ENCODE measurements around the gene SMYD3.

The SMYD3 gene

GRCh38 chr1:245987577-245987976, 519.5 kb downstream of the SMYD3 start:
- TF ChIP-seq SIN3A (IDR thresholded peaks at IDR 0.05; ENCODE audit: borderline replicate concordance, insufficient read depth, low read length), result no peak
- TF ChIP-seq POLR2AphosphoS5 (IDR thresholded peaks at IDR 0.05; ENCODE audit: low read depth, low read length), result no peak
- TF ChIP-seq FOXP2 (optimal IDR thresholded peaks at IDR 0.05; ENCODE audit: borderline replicate concordance, extremely low read depth, extremely low read length, insufficient read depth), result no peak
- TF ChIP-seq REST (IDR thresholded peaks at IDR 0.05; ENCODE audit: insufficient read depth in 1 of 2, low read depth in 2 of 2, low read length in 2 of 2), result no peak
- no peak for TF ChIP-seq TAF1 (IDR thresholded peaks at IDR 0.05; ENCODE audit: borderline replicate concordance, insufficient read depth, low read length)

- TF ChIP-seq TAF1 (IDR thresholded peaks at IDR 0.05; ENCODE audit: borderline replicate concordance, insufficient read depth, low read length), result no peak
These were observed 519.9 kb downstream of the SMYD3 start for GRCh38 chr1:245987219-245987545.

- TF ChIP-seq SIN3A (IDR thresholded peaks at IDR 0.05; ENCODE audit: borderline replicate concordance, insufficient read depth, low read length) (0 out of 2 replicates have a peak, but pooled peaks have one; percentile 76), TAF1 (IDR thresholded peaks at IDR 0.05; ENCODE audit: borderline replicate concordance, insufficient read depth, low read length) (no peak), REST (IDR thresholded peaks at IDR 0.05; ENCODE audit: insufficient read depth in 1 of 2, low read depth in 2 of 2, low read length in 2 of 2) (no peak), POLR2AphosphoS5 (IDR thresholded peaks at IDR 0.05; ENCODE audit: low read depth, low read length) (no peak)
These were observed 520.5 kb downstream of the SMYD3 start for GRCh38 chr1:245986404-245987218.

- TF ChIP-seq TAF1 (IDR thresholded peaks at IDR 0.05; ENCODE audit: borderline replicate concordance, insufficient read depth, low read length) (no peak), SIN3A (IDR thresholded peaks at IDR 0.05; ENCODE audit: borderline replicate concordance, insufficient read depth, low read length) (no peak), REST (IDR thresholded peaks at IDR 0.05; ENCODE audit: insufficient read depth in 1 of 2, low read depth in 2 of 2, low read length in 2 of 2) (no peak), FOXP2 (optimal IDR thresholded peaks at IDR 0.05; ENCODE audit: borderline replicate concordance, extremely low read depth, extremely low read length, insufficient read depth) (no peak), POLR2AphosphoS5 (IDR thresholded peaks at IDR 0.05; ENCODE audit: low read depth, low read length) (no peak)
These were observed 522.5 kb downstream of the SMYD3 start for GRCh38 chr1:245984390-245985155.

GRCh38 chr1:245983294-245983967, 523.6 kb downstream of the SMYD3 start:
- TF ChIP-seq FOXP2 (optimal IDR thresholded peaks at IDR 0.05; ENCODE audit: borderline replicate concordance, extremely low read depth, extremely low read length, insufficient read depth) (no peak), TAF1 (IDR thresholded peaks at IDR 0.05; ENCODE audit: borderline replicate concordance, insufficient read depth, low read length) (no peak), SIN3A (IDR thresholded peaks at IDR 0.05; ENCODE audit: borderline replicate concordance, insufficient read depth, low read length) (no peak), REST (IDR thresholded peaks at IDR 0.05; ENCODE audit: insufficient read depth in 1 of 2, low read depth in 2 of 2, low read length in 2 of 2) (no peak), POLR2AphosphoS5 (IDR thresholded peaks at IDR 0.05; ENCODE audit: low read depth, low read length) (no peak)
